ENCODE results near the gene SRSF8.

Gene SRSF8

GRCh38 chr11:95070471-95070870, 3.8 kb downstream of the SRSF8 start:
- DNase-seq: no peak

- no peak for DNase-seq
These were observed 6.2 kb downstream of the SRSF8 start for GRCh38 chr11:95072948-95073347.

GRCh38 chr11:95074792-95075563, 8.3 kb downstream of the SRSF8 start:
- peak; percentile 72 for DNase-seq

GRCh38 chr11:95076416-95076815, 9.7 kb downstream of the SRSF8 start:
- DNase-seq: peak; percentile 40

GRCh38 chr11:95076981-95077380, 10.3 kb downstream of the SRSF8 start:
- no peak for DNase-seq

GRCh38 chr11:95078526-95078925, 11.8 kb downstream of the SRSF8 start:
- DNase-seq: no peak

GRCh38 chr11:95081010-95081409, 14.3 kb downstream of the SRSF8 start:
- no peak for DNase-seq

GRCh38 chr11:95081412-95081811, 14.7 kb downstream of the SRSF8 start:
- DNase-seq: no peak

GRCh38 chr11:95082576-95083001, 15.9 kb downstream of the SRSF8 start:
- no peak for DNase-seq

- DNase-seq: no peak
These were observed 17.8 kb downstream of the SRSF8 start for GRCh38 chr11:95084509-95084908.

- no peak for DNase-seq
These were observed 18.5 kb downstream of the SRSF8 start for GRCh38 chr11:95085117-95085816.

- no peak for DNase-seq
These were observed 19.4 kb downstream of the SRSF8 start for GRCh38 chr11:95086151-95086550.

- DNase-seq: no peak
These were observed 20.3 kb downstream of the SRSF8 start for GRCh38 chr11:95086836-95087570.

- no peak for DNase-seq
These were observed 22.4 kb downstream of the SRSF8 start for GRCh38 chr11:95088946-95089619.

- DNase-seq: peak; percentile 46
These were observed 23.2 kb downstream of the SRSF8 start, which contains the start of gene ENDOD1 for GRCh38 chr11:95089620-95090542. Gene ENDOD1, plus strand, starts transcription at chr11:95089846. Its CDS starts 82 bp downstream, at chr11:95089928.

GRCh38 chr11:95091663-95092180, 25.0 kb downstream of the SRSF8 start:
- DNase-seq: no peak

- DNase-seq: no peak
These were observed 26.0 kb downstream of the SRSF8 start for GRCh38 chr11:95092549-95093324.

GRCh38 chr11:95093548-95093947, 26.8 kb downstream of the SRSF8 start:
- DNase-seq: no peak

GRCh38 chr11:95095858-95096587, 29.3 kb downstream of the SRSF8 start:
- no peak for DNase-seq

GRCh38 chr11:95097209-95097608, 30.5 kb downstream of the SRSF8 start:
- no peak for DNase-seq
